MM.1S (cell line): ENCODE results near the gene RPS6KB1.
"Not testable (repeated sequence)": the region's sequence is repeated elsewhere in the genome, so short reads cannot be mapped to it uniquely, and the experiment has no call there.

Source experiments
- DNase-seq: peaks from one replicate; pipeline ENCODE4 v3.0.0-alpha.2; 2015
- H2AFZ ChIP-seq: fragments of 300-600 bp; sonication (generic); 2 replicates; pipeline ENCODE4 v1.6.0; 2016; ENCODE audit warnings: antibody characterized with exemption, low read length
- H3F3A ChIP-seq: fragments of 300-600 bp; sonication (generic); 2 replicates; pipeline ENCODE4 v1.6.1; 2016; ENCODE audit warnings: mild to moderate bottlenecking, antibody characterized with exemption, low read length, moderate library complexity, mixed read lengths; ENCODE audit not compliant: insufficient read depth
- H3K27ac ChIP-seq: fragments of 300-600 bp; sonication (generic); 2 replicates; pipeline ENCODE4 v1.5.1; 2016; ENCODE audit warnings: mild to moderate bottlenecking, low read length
- H3K27me3 ChIP-seq: fragments of 300-600 bp; sonication (generic); replicated peaks from 2 replicates; pipeline ENCODE4 v1.6.0; 2016; ENCODE audit warnings: low read length; ENCODE audit not compliant: insufficient read depth
- H3K36me3 ChIP-seq: fragments of 300-600 bp; sonication (generic); replicated peaks from 2 replicates; pipeline ENCODE4 v1.6.1; 2016; ENCODE audit warnings: mild to moderate bottlenecking, low read length, mixed read lengths; ENCODE audit not compliant: insufficient read depth
- H3K4me1 ChIP-seq: fragments of 300-600 bp; sonication (generic); 2 replicates; pipeline ENCODE4 v1.6.1; 2016; ENCODE audit warnings: low read length, mixed read lengths
- H3K4me2 ChIP-seq: fragments of 300-600 bp; sonication (generic); 2 replicates; pipeline ENCODE4 v1.6.0; 2016; ENCODE audit warnings: low read depth, low read length
- H3K4me3 ChIP-seq: fragments of 300-600 bp; sonication (generic); 2 replicates; pipeline ENCODE4 v1.5.1; 2016; ENCODE audit warnings: low read length, mixed read lengths
- H3K79me2 ChIP-seq: fragments of 300-600 bp; sonication (generic); 2 replicates; pipeline ENCODE4 v1.6.1; 2016; ENCODE audit warnings: mixed run types, low read length, mixed read lengths
- H3K9ac ChIP-seq: fragments of 300-600 bp; sonication (generic); 2 replicates; pipeline ENCODE4 v1.6.1; 2016; ENCODE audit warnings: low read length, mixed read lengths
- H3K9me2 ChIP-seq: fragments of 300-600 bp; sonication (generic); replicated peaks from 2 replicates; pipeline ENCODE4 v1.6.1; 2016; ENCODE audit warnings: mild to moderate bottlenecking, low read length, mixed read lengths; ENCODE audit not compliant: insufficient read depth
- H3K9me3 ChIP-seq: fragments of 300-600 bp; sonication (generic); replicated peaks from 2 replicates; pipeline ENCODE4 v1.6.1; 2016; ENCODE audit warnings: mild to moderate bottlenecking, low read length, mixed read lengths; ENCODE audit not compliant: insufficient read depth
- H4K20me1 ChIP-seq: fragments of 300-600 bp; sonication (generic); 2 replicates; pipeline ENCODE4 v1.6.1; 2016; ENCODE audit warnings: mild to moderate bottlenecking, low read length, moderate library complexity, mixed read lengths; ENCODE audit not compliant: insufficient read depth
- CTCF ChIP-seq: fragments of 300-600 bp; sonication (generic); IDR thresholded peaks from 2 replicates; pipeline ENCODE4 v1.5.1; 2016; ENCODE audit warnings: antibody characterized with exemption, low read length, mixed read lengths
- EZH2 ChIP-seq: fragments of 300-600 bp; sonication (generic); optimal IDR thresholded peaks from 2 replicates; pipeline ENCODE3; 2017; ENCODE audit warnings: low read depth, mild to moderate bottlenecking, antibody characterized with exemption, low read length, mixed read lengths
- EZH2phosphoT487 ChIP-seq: fragments of 300-600 bp; sonication (generic); IDR thresholded peaks from 2 replicates; pipeline ENCODE4 v1.6.1; 2018; ENCODE audit warnings: antibody characterized with exemption, low read length

Gene RPS6KB1

GRCh38 chr17:59851439-59852375 is 41.2 kb upstream of the RPS6KB1 start:
- Histone ChIP-seq H3K27ac (no peak overlapping the region), H3K9ac (no peak overlapping the region), H3K79me2 (no peaks in the 10 kb centered on the region), H3F3A (peaks cover 17% of the 10 kb centered on the region), H3K4me3 (no peak overlapping the region), H4K20me1 (no peaks in the 10 kb centered on the region), H3K9me3 (no peaks in the 10 kb centered on the region), H3K36me3 (no peaks in the 10 kb centered on the region), H3K4me1 (peaks cover 14% of the 10 kb centered on the region), H3K27me3 (no peaks in the 10 kb centered on the region), H2AFZ (no peak overlapping the region), H3K4me2 (no peak overlapping the region), H3K9me2 (no peaks in the 10 kb centered on the region)
- DNase-seq, result no peak
- TF ChIP-seq EZH2phosphoT487 (no peak), EZH2 (no peak), CTCF (no peak)

- not testable (repeated sequence) for H3K36me3 ChIP-seq, DNase-seq, H4K20me1 ChIP-seq, H3K9me3 ChIP-seq, H3K79me2 ChIP-seq, H3K9ac ChIP-seq, H3K4me3 ChIP-seq, H3F3A ChIP-seq, H3K4me2 ChIP-seq, H3K27me3 ChIP-seq, H3K9me2 ChIP-seq, H2AFZ ChIP-seq, H3K4me1 ChIP-seq
- peak overlapping the region; percentile 47; the same call in 1 of the 2 replicates for H3K27ac ChIP-seq
Measured at GRCh38 chr17:59852847-59853167, 40.1 kb upstream of the RPS6KB1 start.

- no peaks in the 10 kb centered on the region for H3K9me2 ChIP-seq
- H3K4me2 ChIP-seq, result peak overlapping the region; percentile 12; the same call in 1 of the 2 replicates
- H3K27me3 ChIP-seq, result no peaks in the 10 kb centered on the region
- no peak overlapping the region for H2AFZ ChIP-seq
- no peaks in the 10 kb centered on the region for H3K79me2 ChIP-seq
- no peak overlapping the region for H3K4me3 ChIP-seq
- H3K36me3 ChIP-seq, result no peaks in the 10 kb centered on the region
- peak; percentile 86 for DNase-seq
- no peaks in the 10 kb centered on the region for H4K20me1 ChIP-seq
- TF ChIP-seq EZH2 (no peak), EZH2phosphoT487 (no peak), CTCF (peak; percentile 55)
- peaks cover 9% of the 10 kb centered on the region; the same call in 1 of the 2 replicates for H3F3A ChIP-seq
- no peak overlapping the region for H3K9ac ChIP-seq
- H3K27ac ChIP-seq, result peak overlapping the region; percentile 47; the same call in 1 of the 2 replicates
- 0 out of 2 replicates have a peak, but pooled peaks cover 4% of the 10 kb centered on the region for H3K4me1 ChIP-seq
- H3K9me3 ChIP-seq, result no peaks in the 10 kb centered on the region
Measured at GRCh38 chr17:59853168-59853918, 39.6 kb upstream of the RPS6KB1 start.

GRCh38 chr17:59853919-59854729 is 38.8 kb upstream of the RPS6KB1 start:
- H3K4me2 ChIP-seq, DNase-seq, H3F3A ChIP-seq, H2AFZ ChIP-seq, H3K36me3 ChIP-seq, H3K9me2 ChIP-seq, H3K27me3 ChIP-seq, H3K4me3 ChIP-seq, H3K9me3 ChIP-seq, H3K4me1 ChIP-seq, H4K20me1 ChIP-seq, H3K79me2 ChIP-seq, H3K9ac ChIP-seq: not testable (repeated sequence)
- peak overlapping the region; percentile 47; the same call in 1 of the 2 replicates for H3K27ac ChIP-seq
